Spinal cord (tissue), 10 donors: ENCODE measurements around the gene IP6K1. TPM values are rescaled to one million over a fixed set of nuclear protein-coding genes. Genes with fewer than 3 reads are reported as not detected.

Experiments used
- DNase-seq, 6 donors: peaks; one replicate each; pipeline versions ENCODE4 v3.0.0 to v3.0.0-alpha.2; 2013 to 2015; ENCODE audit warnings: low spot score in 6 of 6, low read depth in 4 of 6
- H3K27ac ChIP-seq: one replicate; pipeline ENCODE4 v1.5.1; 2013; ENCODE audit warnings: low read depth, low read length, control low read depth
- H3K27me3 ChIP-seq: one replicate; pipeline ENCODE4 v1.6.1; 2013; ENCODE audit warnings: low read length; ENCODE audit not compliant: control insufficient read depth, insufficient read depth
- H3K36me3 ChIP-seq: one replicate; pipeline ENCODE4 v1.6.1; 2013; ENCODE audit warnings: low read length; ENCODE audit not compliant: control insufficient read depth, insufficient read depth
- H3K4me1 ChIP-seq: one replicate; pipeline ENCODE4 v1.6.1; 2013; ENCODE audit warnings: low read length; ENCODE audit not compliant: control insufficient read depth, insufficient read depth
- H3K4me3 ChIP-seq: one replicate; pipeline ENCODE4 v1.5.1; 2013; ENCODE audit warnings: low read depth, low read length, control low read depth
- H3K9me3 ChIP-seq: one replicate; pipeline ENCODE4 v1.6.1; 2013; ENCODE audit warnings: low read length; ENCODE audit not compliant: control insufficient read depth, insufficient read depth
- WGBS: methylation state at CpG from one replicate; pipeline ENCODE4 v1.1.5; 2013; ENCODE audit warnings: missing lambda C conversion rate; ENCODE audit not compliant: insufficient coverage; 5-methylcytosine and 5-hydroxymethylcytosine counted together
- polyA plus RNA-seq, 2 donors: library from polyadenylated mRNA; unstranded; fragments of 120-200 nt; gene quantifications; one replicate each; pipeline ENCODE4 v1.2.1, GENCODE V29; 2013; ENCODE audit not compliant: insufficient read length in 2 of 2
- total RNA-seq, 2 donors: library from RNA; depleted of rRNA in 1 of 2; stranded (reverse); fragments of 120-200 nt in 1 of 2; fragments of >200 nt in 1 of 2; gene quantifications; one replicate each; pipeline versions ENCODE4 v1.2.3 to v1.2.4, GENCODE V29; 2013 to 2014
- donor health status: healthy.

The IP6K1 gene
- total and polyA plus RNA-seq, 4 donors = 30.2 to 65.9 (median 52.4) TPM

DNA sequence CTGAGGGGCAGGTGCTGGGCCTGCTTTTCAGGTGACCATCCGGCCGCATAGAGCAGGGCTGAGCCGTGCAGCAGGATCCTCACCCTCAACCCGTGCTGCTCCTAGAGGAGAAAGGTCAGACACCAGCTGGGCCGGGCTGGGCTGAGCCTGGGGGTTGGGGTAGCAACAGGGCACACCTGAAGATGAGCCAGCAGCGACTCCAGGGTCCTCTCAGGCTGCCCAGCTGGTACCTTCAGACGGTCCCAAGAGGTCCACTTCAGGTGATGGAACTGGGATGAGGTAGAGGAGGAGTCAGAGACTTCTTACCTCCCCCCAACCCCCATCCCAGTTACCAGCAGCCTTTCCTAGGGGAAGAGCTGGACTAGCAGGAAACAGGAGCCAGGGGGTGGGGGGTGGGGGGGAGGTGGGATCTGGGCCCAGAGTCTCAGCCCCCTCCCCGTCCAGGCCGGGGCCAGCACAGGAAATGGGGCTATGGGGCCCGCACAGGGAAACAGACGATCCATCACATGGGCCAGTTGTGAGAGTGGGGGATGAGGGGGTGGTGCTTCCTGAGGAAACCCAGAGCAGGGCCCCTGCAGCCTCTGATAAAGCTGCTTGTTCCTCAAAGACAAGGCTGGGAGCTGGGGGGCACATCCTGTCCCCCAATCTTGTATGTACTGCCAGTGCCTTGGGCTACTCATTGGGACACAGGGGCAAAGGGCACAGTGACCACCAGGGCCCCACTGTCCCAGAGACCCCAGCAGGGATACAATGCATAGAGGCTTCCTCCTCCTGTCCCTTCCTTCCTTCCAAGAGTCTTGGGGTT, 19.8 kb upstream of the IP6K1 start:
- peak in 1 of 6 donors; percentile 50 for DNase-seq
- H3K9me3 ChIP-seq = no peaks in the 10 kb centered on the region
- H3K4me3 ChIP-seq = no peak overlapping the region
- 64% methylated on average over 6 of the region's 11 CpGs for WGBS
- no peaks in the 10 kb centered on the region for H3K27me3 ChIP-seq
- H3K27ac ChIP-seq = peak overlapping the region; percentile 89
- peaks cover 56% of the 10 kb centered on the region for H3K4me1 ChIP-seq
- peaks cover 27% of the 10 kb centered on the region for H3K36me3 ChIP-seq

DNA sequence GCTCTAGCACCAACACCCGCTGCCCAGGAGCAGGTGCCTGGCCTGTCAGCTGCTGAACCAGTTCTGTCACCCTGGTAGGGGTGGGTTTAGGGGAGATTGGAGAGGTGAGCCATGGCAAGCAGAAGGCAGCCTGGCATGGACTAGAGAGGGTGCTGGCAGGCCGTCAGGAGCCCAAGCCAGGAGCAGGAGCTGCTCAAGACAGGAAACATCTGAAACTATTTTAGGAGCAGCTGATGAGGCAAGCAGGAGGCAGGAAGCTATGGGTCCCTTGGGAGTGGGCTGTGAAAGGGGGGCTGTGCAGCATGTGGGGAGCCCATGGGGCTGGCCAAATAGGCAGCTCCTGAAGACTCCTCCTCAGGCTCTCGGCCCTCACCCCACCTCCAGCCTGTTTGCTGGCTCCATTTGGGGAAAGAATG, 19.0 kb upstream of the IP6K1 start:
- peak in 2 of 6 donors; percentile 42 to 74 for DNase-seq
- Histone ChIP-seq H3K27me3 (no peaks in the 10 kb centered on the region), H3K4me3 (no peak overlapping the region), H3K36me3 (peaks cover 25% of the 10 kb centered on the region), H3K4me1 (peaks cover 56% of the 10 kb centered on the region), H3K9me3 (no peaks in the 10 kb centered on the region), H3K27ac (peak overlapping the region; percentile 85)
- 79% methylated on average over 1 of the region's 3 CpGs for WGBS

DNA sequence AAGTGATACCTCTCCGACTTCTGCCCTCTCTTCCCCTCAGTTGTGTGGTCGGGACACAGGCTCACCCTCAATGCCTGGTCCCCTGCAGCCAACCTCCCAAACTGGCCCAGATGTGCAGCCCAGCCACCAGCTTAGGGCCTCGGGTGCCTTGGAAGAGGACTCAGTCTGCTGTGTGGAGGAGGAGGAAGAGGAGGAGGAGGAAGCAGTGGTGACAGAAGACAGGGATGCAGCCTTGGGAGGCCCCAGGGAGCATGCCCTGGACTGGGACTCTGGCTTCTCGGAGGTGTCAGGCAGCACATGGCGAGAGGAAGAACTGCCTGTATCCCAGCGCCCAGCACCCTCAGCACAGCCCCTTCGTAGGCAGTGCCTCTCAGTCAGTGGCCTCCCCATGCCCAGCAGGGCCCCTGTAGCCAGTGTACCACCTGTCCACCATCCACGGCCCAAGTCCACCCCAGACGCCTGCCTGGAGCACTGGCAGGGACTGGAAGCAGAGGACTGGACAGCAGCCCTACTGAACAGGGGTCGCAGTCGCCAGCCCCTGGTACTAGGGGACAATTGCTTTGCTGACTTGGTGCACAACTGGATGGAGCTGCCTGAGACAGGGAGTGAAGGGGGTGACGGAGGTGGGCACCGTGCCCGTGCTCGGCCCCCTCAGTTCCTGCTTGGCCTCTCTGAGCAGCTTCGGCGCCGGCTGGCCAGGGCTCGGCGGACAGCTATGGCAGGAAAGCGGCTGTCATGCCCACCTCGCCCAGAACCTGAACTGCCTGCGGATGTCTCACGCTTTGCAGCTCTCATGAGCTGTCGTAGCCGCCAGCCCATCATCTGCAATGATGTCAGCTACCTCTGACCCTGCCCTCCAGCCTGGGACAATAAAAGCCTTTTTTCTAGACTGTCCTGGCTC, 18.0 kb upstream of the IP6K1 start:
- no peak for DNase-seq
- Histone ChIP-seq H3K4me3 (peak overlapping the region; percentile 86), H3K4me1 (peaks cover 56% of the 10 kb centered on the region)

DNA sequence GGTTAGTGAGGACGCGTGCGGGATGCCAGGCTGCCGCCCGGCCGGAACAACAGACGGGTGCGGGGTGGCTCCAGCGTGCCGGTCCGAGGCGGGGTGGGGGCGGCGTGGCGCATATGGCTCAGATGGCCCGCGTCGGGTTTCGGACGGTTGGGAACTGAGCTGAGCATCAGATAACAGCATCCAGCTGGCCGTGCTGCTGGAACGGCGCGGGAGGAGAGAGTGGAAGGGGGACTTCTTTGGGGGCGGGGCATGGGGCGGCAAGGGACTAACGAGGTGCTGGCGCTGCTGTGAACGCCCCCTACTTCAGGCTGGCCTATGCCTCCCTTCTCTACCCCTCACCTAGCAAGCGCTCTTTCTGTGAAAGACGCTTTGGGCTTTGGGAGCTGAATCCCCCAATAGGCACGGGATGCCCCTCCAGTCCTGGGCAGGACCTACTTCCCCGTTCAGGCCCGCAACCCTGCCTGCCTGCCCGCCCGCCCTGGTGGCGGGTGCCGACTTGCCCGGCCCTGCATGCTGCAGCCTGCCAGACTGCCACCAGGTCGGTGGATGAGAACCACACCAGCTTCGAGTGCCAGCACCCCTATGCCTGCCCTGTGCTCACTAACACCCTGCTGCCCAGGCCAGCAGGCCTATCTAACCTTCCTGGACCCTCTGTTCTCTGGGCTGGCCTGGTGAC, 17.3 kb upstream of the IP6K1 start:
- Histone ChIP-seq H3K4me3 (peak overlapping the region; percentile 86), H3K36me3 (peaks cover 14% of the 10 kb centered on the region), H3K27ac (peak overlapping the region; percentile 85), H3K9me3 (no peaks in the 10 kb centered on the region), H3K4me1 (peaks cover 56% of the 10 kb centered on the region), H3K27me3 (no peaks in the 10 kb centered on the region)
- peak in 1 of 6 donors; percentile 73 for DNase-seq
- WGBS = 2% methylated on average over 38 of the region's 41 CpGs

More for the DNA sequence above, 18.0 kb upstream of the IP6K1 start:
- Histone ChIP-seq H3K27ac (peak overlapping the region; percentile 85), H3K36me3 (peaks cover 16% of the 10 kb centered on the region), H3K9me3 (no peaks in the 10 kb centered on the region), H3K27me3 (no peaks in the 10 kb centered on the region)
- WGBS = 72% methylated on average over 24 of the region's 26 CpGs

DNA sequence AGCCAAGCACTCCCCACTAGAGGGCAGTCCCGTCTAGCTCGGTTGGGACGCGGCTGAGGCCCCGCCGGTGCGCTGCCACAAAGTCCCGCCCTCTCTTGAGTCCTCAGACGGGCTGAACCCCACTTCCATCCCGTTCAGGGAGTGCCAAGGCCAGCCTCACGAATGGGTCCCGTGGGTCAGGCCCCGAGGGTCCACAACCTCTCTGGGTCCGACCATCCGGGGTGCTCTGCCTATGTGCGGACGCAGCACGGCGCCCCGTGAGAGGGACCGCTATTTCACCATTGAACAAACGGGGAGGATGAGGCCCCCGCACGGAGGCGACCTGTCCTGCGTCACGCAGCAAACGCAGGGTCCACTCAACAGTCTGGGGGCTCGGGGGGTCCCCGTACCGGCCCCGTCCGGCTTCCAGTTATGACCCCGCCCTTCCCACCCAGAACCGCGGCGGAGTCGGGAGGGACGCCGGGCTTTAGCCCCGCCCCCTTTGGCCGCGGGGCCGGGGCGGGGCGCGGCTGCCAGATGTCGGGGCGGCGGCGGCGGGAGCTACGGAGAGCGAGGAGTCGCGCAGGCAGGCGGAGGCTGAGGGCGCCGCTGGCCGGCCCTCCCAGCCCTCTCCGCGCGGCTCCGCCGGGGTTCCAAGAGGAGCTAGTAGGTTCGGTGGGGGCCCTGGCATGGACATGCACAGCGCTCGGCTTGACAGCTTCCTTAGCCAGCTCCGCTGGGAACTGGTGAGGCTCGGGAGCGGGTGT, 16.6 kb upstream of the IP6K1 start, which contains the start of gene INKA1:
TSS of gene INKA1 (plus strand) at position 543 of the 746 bp plus-strand sequence. CDS start at position 675, 132 bp downstream.
- Histone ChIP-seq H3K27me3 (no peaks in the 10 kb centered on the region), H3K4me1 (peaks cover 53% of the 10 kb centered on the region), H3K36me3 (peaks cover 14% of the 10 kb centered on the region), H3K27ac (peak within 1 kb of the TSS; percentile 87), H3K9me3 (no peaks in the 10 kb centered on the region), H3K4me3 (peak within 1 kb of the TSS; percentile 86)
- WGBS = under 1% methylated on average over 71 of the region's 71 CpGs
- peak; percentile 82 to 96 (median 83) for DNase-seq

DNA sequence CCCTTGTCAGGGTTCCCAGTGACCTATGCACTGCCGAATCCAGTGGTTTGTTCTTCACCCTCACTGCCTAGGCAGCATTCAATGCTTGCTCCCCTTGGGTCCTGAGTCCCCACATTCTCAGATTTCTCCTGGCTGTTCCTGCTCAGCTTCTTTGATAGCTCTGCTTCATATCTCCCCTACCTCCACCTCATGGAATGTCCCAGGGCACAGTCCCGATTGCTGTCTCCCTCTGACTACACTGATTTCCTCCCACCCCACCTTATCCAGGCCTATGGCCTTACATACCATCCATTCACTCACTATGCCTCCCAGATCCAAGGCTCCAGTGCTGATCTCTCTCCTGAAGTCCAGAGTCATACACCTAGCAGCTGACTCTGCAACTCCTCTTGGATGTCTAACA, 14.8 kb upstream of the IP6K1 start:
- Histone ChIP-seq H3K4me1 (peaks cover 36% of the 10 kb centered on the region), H3K4me3 (no peak overlapping the region), H3K27ac (no peak overlapping the region), H3K27me3 (no peaks in the 10 kb centered on the region), H3K36me3 (peaks cover 14% of the 10 kb centered on the region), H3K9me3 (no peaks in the 10 kb centered on the region)
- no peak for DNase-seq
- WGBS = 86% methylated on average over 2 of the region's 2 CpGs

DNA sequence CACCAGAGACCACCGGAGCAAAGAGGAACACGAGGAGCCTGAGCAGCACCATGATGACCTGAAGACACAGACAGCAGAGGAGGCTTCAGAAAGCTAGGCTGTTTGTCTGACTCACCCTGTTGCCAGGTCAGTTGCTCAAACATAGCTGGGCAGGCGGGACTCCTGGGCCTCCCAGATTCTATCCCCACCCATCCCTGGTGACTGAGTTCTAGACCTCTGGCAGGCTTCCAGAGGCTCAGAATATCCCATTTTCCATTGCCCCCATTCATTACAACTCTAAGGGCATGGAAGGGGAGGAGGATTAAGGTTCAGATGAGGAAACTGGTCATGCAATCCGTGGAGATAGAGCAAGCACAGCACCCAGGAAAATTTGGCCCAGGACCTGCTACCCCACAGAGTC, 13.4 kb upstream of the IP6K1 start, which contains the start of gene CDHR4:
TSS of gene CDHR4 (minus strand) at position 113 of the 400 bp plus-strand sequence. CDS start at position 52, 61 bp downstream.
- Histone ChIP-seq H3K36me3 (peaks cover 8% of the 10 kb centered on the region), H3K27me3 (no peaks in the 10 kb centered on the region), H3K27ac (no peak within 1 kb of the TSS), H3K4me3 (no peak within 1 kb of the TSS), H3K9me3 (no peaks in the 10 kb centered on the region), H3K4me1 (peaks cover 22% of the 10 kb centered on the region)
- 86% methylated on average over 3 of the region's 4 CpGs for WGBS
- DNase-seq = no peak

DNA sequence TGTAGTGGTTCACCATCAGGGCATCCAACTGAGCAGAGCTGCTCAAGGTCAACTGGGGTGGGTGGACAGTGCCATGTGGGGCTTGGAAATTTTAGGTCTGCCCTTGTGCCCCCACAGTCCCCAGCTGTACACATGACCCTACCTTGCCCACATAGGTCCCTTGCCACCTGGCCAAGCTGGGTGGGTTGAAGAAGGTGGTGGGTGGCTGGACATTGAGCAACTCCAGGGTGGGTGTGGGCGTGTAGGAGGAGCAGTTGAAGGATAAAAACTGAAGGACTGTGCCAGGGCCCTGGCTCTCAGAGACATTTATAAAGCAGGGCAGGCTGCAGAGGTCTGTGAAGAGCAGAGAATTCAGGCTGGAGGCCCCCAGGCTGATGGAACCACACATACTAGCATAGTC, 12.8 kb upstream of the IP6K1 start:
- Histone ChIP-seq H3K4me1 (peaks cover 15% of the 10 kb centered on the region), H3K4me3 (no peak overlapping the region), H3K9me3 (no peaks in the 10 kb centered on the region), H3K27me3 (no peaks in the 10 kb centered on the region), H3K36me3 (peaks cover 1% of the 10 kb centered on the region), H3K27ac (no peak overlapping the region)
- WGBS = 50% methylated on average over 1 of the region's 1 CpG
- DNase-seq = no peak
